ENCODE measurements around the gene PROSER3.
"Not testable (repeated sequence)": the region's sequence is repeated elsewhere in the genome, so short reads cannot be mapped to it uniquely, and the experiment has no call there.

PROSER3 gene

DNA sequence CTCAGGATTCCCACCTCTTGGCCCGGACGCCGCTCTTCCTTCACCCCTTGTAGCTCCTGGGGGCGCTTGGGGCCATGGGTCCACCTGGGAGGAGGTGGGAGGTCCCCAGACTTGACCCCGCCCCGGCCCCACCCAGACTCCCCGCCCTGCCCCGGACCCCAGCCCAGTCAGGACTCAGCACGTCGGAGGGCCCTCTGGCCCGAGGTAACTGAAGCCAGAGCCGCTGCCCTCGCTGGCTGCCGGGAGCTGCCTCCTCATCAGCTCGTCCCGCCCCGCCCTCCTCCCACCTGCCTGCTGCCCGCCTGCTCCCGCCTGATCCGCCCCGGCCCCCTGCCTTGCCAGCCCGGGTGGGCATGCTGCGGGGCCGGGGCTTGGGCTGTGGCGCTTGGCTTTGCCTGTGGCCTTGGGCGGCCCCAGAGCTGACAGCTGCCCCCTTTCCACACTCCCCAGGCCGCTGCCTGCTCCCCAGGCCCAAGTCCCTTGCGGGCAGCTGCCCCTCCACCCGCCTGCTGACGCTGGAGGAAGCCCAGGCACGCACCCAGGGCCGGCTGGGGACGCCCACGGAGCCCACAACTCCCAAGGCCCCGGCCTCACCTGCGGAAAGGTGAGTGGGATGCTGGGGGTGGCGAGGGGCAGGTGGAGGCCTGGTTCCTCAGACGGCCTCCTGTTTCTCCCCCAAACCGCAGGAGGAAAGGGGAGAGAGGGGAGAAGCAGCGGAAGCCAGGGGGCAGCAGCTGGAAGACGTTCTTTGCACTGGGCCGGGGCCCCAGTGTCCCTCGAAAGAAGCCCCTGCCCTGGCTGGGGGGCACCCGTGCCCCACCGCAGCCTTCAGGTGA is 26.7 kb downstream of the PROSER3 start:
- DNase-seq (ENCODE audit: low read depth, low spot score) = no peak
- no peak overlapping the region for H3K4me3 ChIP-seq (ENCODE audit: low read length)

DNA sequence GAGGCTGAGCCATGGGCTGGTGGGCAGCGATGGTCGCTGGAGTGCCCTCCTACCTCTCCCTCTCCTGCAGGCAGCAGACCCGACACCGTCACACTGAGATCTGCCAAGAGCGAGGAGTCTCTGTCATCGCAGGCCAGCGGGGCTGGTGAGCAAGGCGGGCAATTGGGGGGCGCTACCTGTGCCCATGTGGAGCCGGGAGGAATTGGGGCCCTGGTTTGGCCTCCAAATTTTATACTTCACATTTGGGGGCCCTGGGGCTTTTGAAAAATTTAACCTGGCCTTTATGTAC is 27.3 kb downstream of the PROSER3 start:
- no peak for DNase-seq (ENCODE audit: low read depth, low spot score)
- H3K4me3 ChIP-seq (ENCODE audit: low read length) = no peak overlapping the region

GRCh38 chr19:35786299-35787160 is 28.6 kb downstream of the PROSER3 start:
- H3K4me3 ChIP-seq (ENCODE audit: low read length) = no peak overlapping the region
- no peak for DNase-seq (ENCODE audit: low read depth, low spot score)

GRCh38 chr19:35787227-35787799 is 29.3 kb downstream of the PROSER3 start:
- DNase-seq (ENCODE audit: low read depth, low spot score) = no peak

GRCh38 chr19:35788205-35788960 is 30.4 kb downstream of the PROSER3 start:
- DNase-seq (ENCODE audit: low read depth, low spot score) = no peak
- no peak overlapping the region for H3K4me3 ChIP-seq (ENCODE audit: low read length)

More at GRCh38 chr19:35787227-35787799, 29.3 kb downstream of the PROSER3 start:
- no peak overlapping the region for H3K4me3 ChIP-seq (ENCODE audit: low read length)

DNA sequence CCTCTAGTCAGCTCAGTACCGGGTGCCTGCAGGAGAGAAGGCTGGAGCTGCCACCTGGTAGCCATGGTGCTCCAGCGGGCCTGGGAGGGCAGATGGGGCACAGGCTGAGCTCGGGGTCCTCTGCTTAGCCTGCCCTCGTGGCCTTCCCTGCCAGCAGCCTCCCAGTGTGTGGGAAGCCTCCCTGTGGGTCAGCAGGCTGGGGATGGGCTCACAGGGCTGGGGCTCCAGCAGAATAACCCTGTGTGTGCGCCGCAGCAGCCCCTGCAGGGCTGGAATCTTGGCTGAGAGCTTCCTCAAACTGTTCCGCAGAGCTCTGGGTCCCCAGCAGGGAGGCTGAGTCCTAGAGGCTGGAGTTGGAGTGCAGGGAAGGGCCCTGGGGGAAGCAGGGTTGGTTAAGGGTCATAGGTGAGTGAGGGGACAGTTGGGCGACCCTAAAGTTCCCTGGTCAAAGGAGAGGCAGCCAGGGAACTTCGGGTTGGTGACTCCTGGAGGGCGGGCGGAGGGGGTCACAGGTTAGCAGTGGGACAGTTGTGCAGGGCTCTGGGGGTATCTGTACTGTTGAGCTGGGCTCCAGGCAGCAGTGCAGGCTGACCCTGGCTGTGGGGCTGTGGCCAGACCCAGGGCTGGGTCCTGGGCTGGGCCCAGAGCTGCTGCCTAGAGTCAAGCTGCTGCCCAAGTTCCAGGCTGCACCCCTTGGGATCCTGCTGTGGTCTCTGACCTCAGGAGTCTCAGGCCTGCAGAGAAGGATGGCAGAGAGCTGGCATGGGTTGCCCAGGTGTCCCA is 31.4 kb downstream of the PROSER3 start:
- H3K4me3 ChIP-seq (ENCODE audit: low read length) = no peak overlapping the region
- no peak for DNase-seq (ENCODE audit: low read depth, low spot score)

DNA sequence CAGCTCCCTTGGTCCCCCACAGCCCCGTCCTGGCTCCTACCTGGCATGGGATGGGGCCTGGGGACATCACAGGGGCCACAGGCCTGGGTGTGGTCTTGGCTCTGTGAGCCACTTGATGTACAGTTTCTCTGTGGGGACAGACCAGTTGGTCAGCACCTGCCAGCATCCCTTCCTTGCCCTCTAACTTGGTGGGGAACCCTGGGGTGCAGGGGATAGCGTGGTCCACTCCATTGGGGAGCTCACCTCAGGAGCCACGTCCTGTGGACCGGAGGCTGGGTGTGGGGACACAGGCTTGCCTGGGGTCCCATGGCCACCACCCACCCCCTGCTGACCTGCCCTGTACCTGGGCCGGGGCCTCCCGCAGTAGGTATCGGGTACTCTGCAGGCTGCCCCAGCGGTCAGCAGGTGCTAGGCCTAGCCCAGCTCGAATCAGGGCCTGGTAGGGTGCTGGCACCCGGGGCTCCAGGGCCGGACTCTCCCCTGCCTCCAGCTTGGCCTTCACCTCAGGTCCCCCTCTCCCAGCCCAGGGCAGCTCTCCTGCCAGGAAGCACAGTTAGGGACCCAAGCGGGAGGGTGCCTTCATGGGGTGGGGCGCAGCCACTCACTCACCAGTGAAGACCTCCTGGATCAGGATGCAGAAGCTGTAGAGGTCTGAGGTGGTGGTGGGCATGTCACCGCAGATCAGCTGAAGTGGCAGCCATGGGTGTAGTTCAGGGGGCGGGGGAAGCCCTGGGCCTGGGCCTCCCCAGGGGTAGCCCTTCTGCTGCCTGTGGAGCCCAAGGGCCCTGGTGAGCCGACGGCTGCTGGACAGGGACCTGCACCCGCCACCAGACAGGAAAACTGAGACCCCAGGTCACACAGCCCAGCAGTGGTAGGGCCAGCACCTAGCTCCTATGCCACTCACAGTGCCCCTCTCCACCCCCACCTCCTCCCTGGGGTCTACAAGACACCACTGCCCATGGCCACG is 32.3 kb downstream of the PROSER3 start:
- H3K4me3 ChIP-seq (ENCODE audit: low read length) = no peak overlapping the region
- no peak for DNase-seq (ENCODE audit: low read depth, low spot score)

DNA sequence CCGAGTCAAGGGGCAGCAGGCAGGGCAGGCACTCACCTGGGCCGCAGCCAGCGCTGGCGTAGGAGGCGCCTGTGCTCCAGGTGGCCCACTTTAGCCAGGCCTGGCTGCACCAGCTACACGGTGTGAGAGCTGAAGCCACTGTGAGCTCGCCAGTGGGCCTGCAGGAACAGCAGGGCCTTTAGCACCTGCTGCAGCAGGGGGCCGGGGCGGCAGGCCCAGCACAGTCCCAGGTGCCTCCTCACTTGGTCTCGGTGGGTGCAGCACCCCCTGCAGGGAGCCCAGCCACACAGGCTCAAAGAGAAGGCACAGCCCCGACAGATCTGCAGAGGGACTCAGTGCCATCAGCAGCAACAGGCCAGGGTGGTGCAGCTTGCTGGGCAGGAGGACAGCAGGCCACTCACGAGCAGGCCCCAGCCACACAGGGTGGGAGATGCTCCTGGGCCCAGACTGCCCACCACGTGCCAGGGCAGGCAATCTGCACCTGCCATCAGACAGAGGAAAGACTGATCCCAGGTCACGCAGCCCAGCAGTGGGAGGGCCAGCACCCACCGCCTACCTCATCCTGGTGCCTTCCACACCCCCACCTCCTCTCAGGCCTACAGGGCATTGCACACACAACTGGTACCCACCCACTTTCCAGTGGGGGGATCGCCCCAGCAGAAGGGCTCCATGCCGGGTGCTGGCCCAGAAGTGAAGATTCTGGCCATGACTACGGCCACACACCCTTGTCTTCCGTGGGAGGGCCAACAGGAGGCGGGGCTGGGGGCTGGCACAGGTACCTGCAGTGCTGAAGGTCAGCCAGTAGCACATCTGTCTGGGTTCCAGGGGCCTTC is 33.2 kb downstream of the PROSER3 start:
- H3K4me3 ChIP-seq (ENCODE audit: low read length) = no peak overlapping the region
- DNase-seq (ENCODE audit: low read depth, low spot score) = no peak

DNA sequence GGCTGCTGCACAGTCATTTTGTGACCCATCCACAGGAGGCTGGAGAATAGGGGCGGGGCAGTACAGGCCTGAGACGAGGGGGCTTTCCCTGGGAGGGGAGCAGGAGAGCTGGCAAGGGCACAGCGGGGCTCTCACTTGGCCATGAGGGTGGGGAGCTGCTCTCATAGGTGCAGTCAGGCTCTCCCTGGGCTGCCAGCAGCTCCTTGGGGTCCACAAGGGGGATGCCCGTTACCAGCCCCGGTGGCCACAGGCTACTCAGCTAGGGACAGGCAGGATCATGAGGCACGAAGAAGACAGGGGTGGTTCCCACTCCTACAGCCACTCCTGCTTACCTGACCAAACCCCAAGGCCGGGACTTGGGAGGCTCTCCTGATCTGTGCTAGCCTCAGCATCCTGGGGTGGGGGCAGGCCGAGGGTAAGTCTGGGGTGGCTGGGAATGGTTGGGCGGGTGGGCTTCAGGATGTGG is 33.9 kb downstream of the PROSER3 start:
- no peak for DNase-seq (ENCODE audit: low read depth, low spot score)
- H3K4me3 ChIP-seq (ENCODE audit: low read length) = no peak overlapping the region

GRCh38 chr19:35792312-35792711 is 34.3 kb downstream of the PROSER3 start:
- no peak overlapping the region for H3K4me3 ChIP-seq (ENCODE audit: low read length)

GRCh38 chr19:35792888-35793287 is 34.9 kb downstream of the PROSER3 start:
- DNase-seq (ENCODE audit: low read depth, low spot score) = no peak
- no peak overlapping the region for H3K4me3 ChIP-seq (ENCODE audit: low read length)

More at GRCh38 chr19:35792312-35792711, 34.3 kb downstream of the PROSER3 start:
- no peak for DNase-seq (ENCODE audit: low read depth, low spot score)

- no peak for DNase-seq (ENCODE audit: low read depth, low spot score)
- no peak overlapping the region for H3K4me3 ChIP-seq (ENCODE audit: low read length)
Measured at GRCh38 chr19:35793381-35794165, 35.6 kb downstream of the PROSER3 start.

DNA sequence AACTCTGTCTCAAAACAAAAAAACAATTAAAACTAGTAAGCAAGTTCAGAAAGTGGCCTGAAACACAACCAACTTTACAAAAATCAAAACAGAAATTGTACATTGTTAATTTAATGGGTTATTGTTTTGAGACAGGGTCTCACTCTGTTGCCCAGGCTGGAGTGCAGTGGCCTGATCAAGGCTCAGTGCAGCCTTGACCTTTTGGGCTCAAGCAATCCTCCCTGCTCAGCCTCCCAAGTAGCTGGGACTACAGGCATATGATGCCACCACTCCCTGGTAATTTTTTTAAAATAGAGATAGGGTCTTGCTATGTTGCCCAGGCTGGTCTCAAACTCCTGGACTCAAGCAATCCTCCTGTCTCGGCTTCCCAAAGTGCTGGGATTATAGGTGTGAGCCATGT is 37.6 kb downstream of the PROSER3 start:
- H3K4me3 ChIP-seq (ENCODE audit: low read length); DNase-seq (ENCODE audit: low read depth, low spot score): not testable (repeated sequence)

DNA sequence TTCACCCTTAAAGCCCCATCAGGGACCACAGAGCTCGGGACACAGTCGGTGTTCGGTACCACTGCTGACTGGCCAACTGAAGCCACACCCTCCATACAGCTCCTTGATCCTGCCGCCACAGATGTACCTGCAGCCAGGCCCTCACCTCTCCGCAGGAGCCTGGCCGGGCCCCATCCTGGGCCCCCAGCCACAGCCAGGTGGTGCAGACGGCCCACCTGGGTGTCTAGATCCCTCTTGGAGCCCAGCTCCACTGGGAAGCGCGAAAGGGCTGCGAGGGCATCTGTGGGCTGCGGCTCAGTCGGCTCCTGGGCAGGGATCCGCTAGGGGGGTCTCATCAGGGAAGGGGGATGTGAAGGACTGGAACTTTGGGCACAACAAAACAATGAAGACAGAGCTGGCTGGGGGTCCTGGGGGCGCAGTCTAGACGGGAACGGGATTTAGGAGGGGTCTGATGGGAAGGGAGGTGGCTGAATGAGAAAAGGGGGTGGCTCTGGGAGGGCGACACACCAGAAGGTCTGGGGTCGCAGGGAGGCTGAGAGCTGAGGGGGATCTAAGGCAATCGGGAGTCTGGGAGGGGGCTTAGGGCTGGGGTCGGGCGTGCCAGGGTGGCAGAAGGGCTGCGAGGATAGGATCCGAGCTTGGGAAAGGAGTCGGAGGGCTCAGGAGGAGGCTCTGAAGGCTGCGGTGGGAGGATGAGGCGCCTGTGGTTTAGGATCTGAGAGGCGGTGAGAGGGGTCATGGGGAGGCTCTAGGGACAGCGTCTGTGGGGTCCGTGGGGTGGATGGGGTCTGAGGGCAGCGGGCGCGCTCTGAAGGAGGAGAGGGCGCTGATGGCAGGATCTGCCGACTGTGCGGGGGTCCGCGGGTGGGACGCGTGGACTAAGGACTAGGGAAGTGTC is 38.9 kb downstream of the PROSER3 start:
- no peak for DNase-seq (ENCODE audit: low read depth, low spot score)
- H3K4me3 ChIP-seq (ENCODE audit: low read length) = no peak overlapping the region

- no peak for DNase-seq (ENCODE audit: low read depth, low spot score)
- no peak overlapping the region for H3K4me3 ChIP-seq (ENCODE audit: low read length)
Measured at GRCh38 chr19:35797663-35798062, 39.7 kb downstream of the PROSER3 start.
